ENCODE data around the gene ZNF710.

GRCh38 chr15:90080458-90080755, 79.3 kb downstream of the ZNF710 start:
- TF ChIP-seq EP300 (IDR thresholded peaks at IDR 0.05; ENCODE audit: borderline replicate concordance) = no peak
- TF ChIP-seq CEBPB (IDR thresholded peaks at IDR 0.05) = no peak
- TF ChIP-seq MAX (IDR thresholded peaks at IDR 0.05) = no peak
- TF ChIP-seq TAF1 (IDR thresholded peaks at IDR 0.05; ENCODE audit: low read depth) = no peak
- no peak for TF ChIP-seq CREB1 (IDR thresholded peaks at IDR 0.05; ENCODE audit: low read depth)
- TF ChIP-seq, protein P1, sequence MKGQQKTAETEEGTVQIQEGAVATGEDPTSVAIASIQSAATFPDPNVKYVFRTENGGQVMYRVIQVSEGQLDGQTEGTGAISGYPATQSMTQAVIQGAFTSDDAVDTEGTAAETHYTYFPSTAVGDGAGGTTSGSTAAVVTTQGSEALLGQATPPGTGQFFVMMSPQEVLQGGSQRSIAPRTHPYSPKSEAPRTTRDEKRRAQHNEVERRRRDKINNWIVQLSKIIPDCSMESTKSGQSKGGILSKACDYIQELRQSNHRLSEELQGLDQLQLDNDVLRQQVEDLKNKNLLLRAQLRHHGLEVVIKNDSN (IDR thresholded peaks at IDR 0.05) = no peak
- no peak for TF ChIP-seq EGR1 (IDR thresholded peaks at IDR 0.05)
